MG63 (cell line): ENCODE data around the gene ANKRA2. TPM values are rescaled to one million over a fixed set of nuclear protein-coding genes. Genes with fewer than 3 reads are reported as not detected.
"Not testable (repeated sequence)": the region's sequence is repeated elsewhere in the genome, so short reads cannot be mapped to it uniquely, and the experiment has no call there.

ENCODE experiments used
- DNase-seq: peaks from one replicate; pipeline ENCODE4 v3.0.0-alpha.2; 2020
- H3K27me3 ChIP-seq: fragments of 250-450 bp; sonication (Bioruptor Pico); 2 replicates; pipeline ENCODE4 v1.5.1; 2020; ENCODE audit warnings: mild to moderate bottlenecking, moderate library complexity
- H3K36me3 ChIP-seq: fragments of 250-450 bp; sonication (Bioruptor Pico); 2 replicates; pipeline ENCODE4 v1.5.1; 2020; ENCODE audit warnings: mild to moderate bottlenecking, moderate library complexity
- H3K4me3 ChIP-seq: fragments of 250-450 bp; sonication (Bioruptor Pico); 2 replicates; pipeline ENCODE4 v1.5.1; 2020; ENCODE audit warnings: mild to moderate bottlenecking, moderate library complexity
- H3K9me3 ChIP-seq: fragments of 250-450 bp; sonication (Bioruptor Pico); 2 replicates; pipeline ENCODE4 v1.5.1; 2020; ENCODE audit warnings: mild to moderate bottlenecking, moderate library complexity
- total RNA-seq: library from RNA; depleted of rRNA; stranded (reverse); fragments of >200 nt; shearing (Covaris generic); gene quantifications from 2 replicates; pipeline ENCODE4 v1.2.3, GENCODE V29; 2014; ENCODE audit warnings: low replicate concordance; rRNA removed

Gene ANKRA2
- total RNA-seq, 1 experiment from 2014 or later = 9.4 TPM

DNA sequence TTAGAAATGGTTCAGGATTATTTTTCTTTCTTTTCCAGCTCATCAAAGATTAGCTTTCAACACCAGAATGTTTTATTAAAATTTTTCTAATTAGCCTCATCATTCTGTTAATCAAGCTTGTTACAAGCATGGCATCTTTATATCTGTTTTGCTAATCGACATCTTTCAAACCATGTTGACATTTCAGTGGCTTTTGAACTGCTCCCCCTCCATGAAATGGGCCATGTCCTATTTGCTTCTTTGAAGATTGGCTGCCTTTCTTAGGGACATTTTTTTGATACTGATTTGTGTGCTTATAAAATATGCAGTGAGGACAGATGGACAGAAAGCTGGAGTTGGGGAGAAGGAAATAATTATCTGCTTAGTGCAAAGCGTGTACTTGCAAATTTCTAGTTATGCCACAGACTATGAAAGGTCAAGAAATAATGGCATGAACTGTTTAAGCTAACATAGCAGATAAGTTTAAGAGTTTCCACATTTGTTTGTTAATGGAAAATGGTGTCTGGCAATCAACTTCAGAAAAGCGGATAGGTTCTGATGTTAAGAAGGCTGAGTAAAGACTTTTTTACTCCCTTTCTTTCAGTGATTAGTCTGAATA is 39.7 kb downstream of the ANKRA2 start:
- H3K36me3 ChIP-seq = no peaks in the 10 kb centered on the region
- DNase-seq = no peak
- no peaks in the 10 kb centered on the region for H3K27me3 ChIP-seq
- H3K9me3 ChIP-seq = no peaks in the 10 kb centered on the region
- no peak overlapping the region for H3K4me3 ChIP-seq

- no peak overlapping the region for H3K4me3 ChIP-seq
- no peaks in the 10 kb centered on the region for H3K27me3 ChIP-seq
- no peak for DNase-seq
- no peaks in the 10 kb centered on the region for H3K36me3 ChIP-seq
- no peaks in the 10 kb centered on the region for H3K9me3 ChIP-seq
These were observed 41.6 kb downstream of the ANKRA2 start for GRCh38 chr5:73523861-73524260.

GRCh38 chr5:73522989-73523388 is 42.5 kb downstream of the ANKRA2 start:
- no peak for DNase-seq
- Histone ChIP-seq H3K4me3 (no peak overlapping the region), H3K36me3 (no peaks in the 10 kb centered on the region), H3K27me3 (no peaks in the 10 kb centered on the region), H3K9me3 (no peaks in the 10 kb centered on the region)

- no peaks in the 10 kb centered on the region for H3K9me3 ChIP-seq
- H3K36me3 ChIP-seq = no peaks in the 10 kb centered on the region
- DNase-seq = peak; percentile 58
- no peak overlapping the region for H3K4me3 ChIP-seq
- no peaks in the 10 kb centered on the region for H3K27me3 ChIP-seq
These were observed 45.7 kb downstream of the ANKRA2 start for GRCh38 chr5:73519531-73520283.

- Histone ChIP-seq H3K36me3 (no peaks in the 10 kb centered on the region), H3K4me3 (no peak overlapping the region), H3K27me3 (no peaks in the 10 kb centered on the region), H3K9me3 (no peaks in the 10 kb centered on the region)
- DNase-seq = peak; percentile 36
These were observed 50.2 kb downstream of the ANKRA2 start for GRCh38 chr5:73515232-73515631.

GRCh38 chr5:73514418-73514817 is 51.0 kb downstream of the ANKRA2 start:
- Histone ChIP-seq H3K4me3 (no peak overlapping the region), H3K27me3 (no peaks in the 10 kb centered on the region), H3K9me3 (no peaks in the 10 kb centered on the region), H3K36me3 (no peaks in the 10 kb centered on the region)
- no peak for DNase-seq

DNA sequence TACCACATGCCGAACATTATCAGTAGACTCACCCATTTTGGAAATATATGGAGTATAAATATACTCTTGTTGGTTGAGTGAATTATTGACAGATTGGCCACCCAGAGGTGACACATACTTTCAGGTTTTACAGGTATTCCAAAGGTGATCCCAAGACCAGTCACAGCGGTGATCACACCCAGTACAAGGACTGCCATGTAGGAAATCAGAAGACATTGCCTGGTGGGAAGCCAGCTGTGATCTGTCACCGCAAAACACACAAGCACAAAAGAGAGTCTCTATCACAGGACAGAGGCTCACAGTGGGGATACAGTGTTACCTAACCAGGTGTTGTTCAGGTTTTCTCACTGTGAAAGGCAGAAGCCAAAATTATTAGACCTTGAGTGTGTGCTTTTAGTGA is 51.4 kb downstream of the ANKRA2 start:
- DNase-seq = no peak
- Histone ChIP-seq H3K9me3 (no peaks in the 10 kb centered on the region), H3K36me3 (no peaks in the 10 kb centered on the region), H3K27me3 (no peaks in the 10 kb centered on the region), H3K4me3 (no peak overlapping the region)

DNA sequence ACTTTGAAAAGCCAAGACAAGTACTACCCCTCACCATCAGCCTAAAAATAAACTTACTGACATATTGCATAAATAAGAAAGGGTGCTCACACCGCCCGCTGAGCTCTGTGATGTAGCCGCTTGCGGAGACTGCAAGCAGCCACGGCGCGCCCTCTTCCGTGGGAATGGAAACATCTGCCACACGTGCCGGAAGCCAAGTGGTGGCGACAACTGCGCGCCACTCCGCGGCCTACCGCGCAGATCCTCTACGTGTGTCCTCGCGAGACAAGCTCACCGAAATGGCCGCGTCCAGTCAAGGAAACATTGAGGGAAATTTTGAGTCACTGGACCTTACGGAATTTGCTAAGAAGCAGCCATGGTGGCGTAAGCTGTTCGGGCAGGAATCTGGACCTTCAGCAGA is 56.9 kb downstream of the ANKRA2 start:
- H3K9me3 ChIP-seq, DNase-seq, H3K27me3 ChIP-seq, H3K4me3 ChIP-seq: not testable (repeated sequence)
- H3K36me3 ChIP-seq = peaks cover 32% of the 10 kb centered on the region

- Histone ChIP-seq H3K4me3 (no peak overlapping the region), H3K27me3 (no peaks in the 10 kb centered on the region), H3K9me3 (no peaks in the 10 kb centered on the region), H3K36me3 (peaks cover 46% of the 10 kb centered on the region)
- DNase-seq = no peak
These were observed 58.4 kb downstream of the ANKRA2 start for GRCh38 chr5:73507062-73507461.

DNA sequence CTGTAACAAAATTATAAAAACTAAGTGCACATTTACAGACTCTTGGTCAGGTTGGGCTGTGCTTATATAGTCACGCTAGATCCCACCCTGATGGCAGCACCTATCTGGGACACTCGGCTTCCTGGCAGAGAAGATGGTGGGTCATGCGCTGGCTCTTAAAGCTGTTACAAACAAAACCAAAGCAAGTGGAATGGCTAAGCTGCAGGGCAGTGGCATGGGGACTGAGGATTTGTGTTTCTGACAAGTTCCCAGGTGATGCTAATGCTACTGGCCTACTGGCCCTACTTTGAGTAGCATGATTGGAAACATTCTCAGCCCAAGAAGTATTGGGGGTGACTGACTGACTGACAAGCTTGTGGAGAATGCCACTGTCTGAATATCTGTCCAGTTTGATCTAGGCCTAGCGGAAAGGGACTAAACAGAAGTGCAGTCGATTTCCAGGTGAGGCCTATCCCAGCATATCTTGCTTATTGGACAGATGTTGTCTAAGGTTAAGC is 58.9 kb downstream of the ANKRA2 start:
- Histone ChIP-seq H3K4me3 (no peak overlapping the region), H3K9me3 (no peaks in the 10 kb centered on the region), H3K27me3 (no peaks in the 10 kb centered on the region), H3K36me3 (peaks cover 50% of the 10 kb centered on the region)
- no peak for DNase-seq

Other genes with a start within 250 kb of the ANKRA2 start
- 9.6 and 26.5 TPM in 2 replicates for gene FOXD1, start 116.9 kb downstream of the ANKRA2 start, total RNA-seq
- gene BTF3, start 67.2 kb downstream of the ANKRA2 start, total RNA-seq = 284 and 469 TPM in 2 replicates
- gene UTP15, start 104 bp upstream of the ANKRA2 start, total RNA-seq = 13.1 and 21.2 TPM in 2 replicates
- 7.6 and 8.0 TPM in 2 replicates for gene ARHGEF28, start 60.6 kb upstream of the ANKRA2 start, total RNA-seq